Cerebellar cortex (tissue), 1 donor: ENCODE data around the gene FAM184A.
"Not testable (repeated sequence)": the region's sequence is repeated elsewhere in the genome, so short reads cannot be mapped to it uniquely, and the experiment has no call there.

Experiments used
- DNase-seq: peaks from one replicate; pipeline ENCODE4 v3.0.0-alpha.2; 2015; ENCODE audit warnings: low spot score

FAM184A gene

GRCh38 chr6:119006974-119007373, 71.5 kb downstream of the FAM184A start:
- no peak for DNase-seq

- no peak for DNase-seq
Observed at GRCh38 chr6:119002069-119002468, 76.4 kb downstream of the FAM184A start.

- no peak for DNase-seq
Observed at GRCh38 chr6:118999494-119000040, 78.9 kb downstream of the FAM184A start.

GRCh38 chr6:118997426-118997825, 81.0 kb downstream of the FAM184A start:
- DNase-seq, result not testable (repeated sequence)

- no peak for DNase-seq
Observed at GRCh38 chr6:118996289-118996820, 82.1 kb downstream of the FAM184A start.

- DNase-seq, result no peak
Observed at GRCh38 chr6:118993803-118994251, 84.6 kb downstream of the FAM184A start.

- no peak for DNase-seq
Observed at GRCh38 chr6:118993358-118993757, 85.1 kb downstream of the FAM184A start.

GRCh38 chr6:118992186-118992795, 86.2 kb downstream of the FAM184A start:
- no peak for DNase-seq

GRCh38 chr6:118986312-118986711, 92.2 kb downstream of the FAM184A start:
- no peak for DNase-seq

- DNase-seq, result no peak
Observed at GRCh38 chr6:118985123-118985830, 93.2 kb downstream of the FAM184A start.

- DNase-seq, result no peak
Observed at GRCh38 chr6:118984342-118984741, 94.1 kb downstream of the FAM184A start.

GRCh38 chr6:118982575-118982911, 95.9 kb downstream of the FAM184A start:
- DNase-seq, result no peak

- DNase-seq, result no peak
Observed at GRCh38 chr6:118981884-118982574, 96.4 kb downstream of the FAM184A start.

GRCh38 chr6:118980063-118980462, 98.4 kb downstream of the FAM184A start:
- no peak for DNase-seq

- DNase-seq, result no peak
Observed at GRCh38 chr6:118974790-118975189, 103.7 kb downstream of the FAM184A start.

GRCh38 chr6:118971682-118972081, 106.8 kb downstream of the FAM184A start:
- DNase-seq, result no peak

GRCh38 chr6:118970866-118971265, 107.6 kb downstream of the FAM184A start:
- no peak for DNase-seq

- peak; percentile 38 for DNase-seq
Observed at GRCh38 chr6:118968416-118968815, 110.0 kb downstream of the FAM184A start.

GRCh38 chr6:118967239-118967638, 111.2 kb downstream of the FAM184A start:
- DNase-seq, result no peak

GRCh38 chr6:118965843-118966370, 112.6 kb downstream of the FAM184A start:
- no peak for DNase-seq

GRCh38 chr6:118965371-118965770, 113.1 kb downstream of the FAM184A start:
- DNase-seq, result no peak

GRCh38 chr6:118963003-118963402, 115.5 kb downstream of the FAM184A start:
- peak; percentile 8 for DNase-seq
